Dermis blood vessel endothelial cell (primary cell): ENCODE results near the gene EVL. TPM values are rescaled to one million over a fixed set of nuclear protein-coding genes. Genes with fewer than 3 reads are reported as not detected.

Experiments used
- DNase-seq: peaks from one replicate; pipeline ENCODE4 v3.0.0; 2010
- total RNA-seq: library from RNA; depleted of rRNA; stranded (reverse); fragments of >200 nt; gene quantifications from 2 replicates; pipeline ENCODE4 v1.2.3, GENCODE V29; 2014

The EVL gene
- total RNA-seq, 1 donor from 2014 or later: 7.7 TPM

DNA sequence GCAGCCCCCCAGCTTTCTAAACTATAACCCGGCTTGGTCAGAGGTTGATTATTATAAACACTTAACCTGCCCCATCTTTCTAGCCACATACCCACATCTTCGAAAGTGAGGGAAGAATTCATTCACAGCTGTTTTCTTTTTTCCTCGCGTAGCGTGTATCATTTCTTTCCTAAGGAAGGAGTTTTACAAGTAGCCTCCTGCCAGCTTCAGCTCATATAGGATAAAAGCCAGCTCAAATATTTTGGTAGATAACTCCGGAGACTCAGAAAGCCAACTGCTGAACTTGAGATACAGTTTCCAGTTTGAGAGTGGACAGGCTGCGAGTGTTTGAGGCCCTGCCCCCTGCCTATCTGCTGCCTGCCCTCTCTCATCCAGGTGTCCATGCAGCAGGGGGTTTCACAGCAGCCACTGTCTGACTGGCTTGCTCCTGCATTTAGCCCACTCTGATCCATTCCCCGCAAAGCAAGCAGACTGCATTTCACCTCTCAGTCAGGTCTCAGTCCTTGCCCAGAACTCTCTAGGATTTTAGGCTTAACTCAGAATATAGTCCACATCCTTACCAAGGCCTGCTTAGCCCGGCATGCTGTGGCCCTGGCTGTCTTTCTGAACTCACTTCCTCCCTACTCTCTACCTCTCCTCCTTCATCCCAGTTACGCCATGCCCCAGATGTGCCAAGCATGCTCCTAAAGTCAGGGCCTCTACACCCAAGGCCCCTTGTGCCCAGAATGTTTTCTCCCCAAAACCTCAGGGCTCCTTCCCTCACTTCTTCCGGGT is 46.9 kb downstream of the EVL start:
- DNase-seq: no peak

GRCh38 chr14:100114109-100114765 is 49.0 kb downstream of the EVL start:
- DNase-seq: no peak

GRCh38 chr14:100115236-100115635 is 50.0 kb downstream of the EVL start:
- DNase-seq: no peak

GRCh38 chr14:100115726-100116125 is 50.5 kb downstream of the EVL start:
- DNase-seq: no peak

DNA sequence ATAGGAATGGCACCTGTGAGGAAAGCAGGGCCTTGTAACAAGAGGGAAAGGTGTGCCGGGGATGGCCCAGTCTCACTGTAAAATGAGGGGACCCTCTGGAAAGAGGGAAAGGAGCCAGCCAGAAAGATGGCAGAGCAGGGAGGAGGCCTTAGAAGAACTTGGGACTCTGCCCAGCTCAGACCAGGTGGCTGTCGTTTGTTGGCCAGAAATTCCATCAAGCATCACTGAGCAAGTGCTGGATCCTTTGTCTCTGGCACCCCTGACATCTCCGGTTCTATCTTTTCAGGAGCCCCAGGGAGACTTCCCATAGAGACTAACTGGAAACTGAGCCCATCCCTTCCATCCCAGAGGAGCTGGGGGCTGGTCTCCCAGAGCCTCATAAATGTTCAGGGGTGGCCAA is 50.9 kb downstream of the EVL start:
- no peak for DNase-seq

GRCh38 chr14:100117026-100117425 is 51.8 kb downstream of the EVL start:
- no peak for DNase-seq

- DNase-seq: no peak
These were observed 52.6 kb downstream of the EVL start for GRCh38 chr14:100117633-100118395.

DNA sequence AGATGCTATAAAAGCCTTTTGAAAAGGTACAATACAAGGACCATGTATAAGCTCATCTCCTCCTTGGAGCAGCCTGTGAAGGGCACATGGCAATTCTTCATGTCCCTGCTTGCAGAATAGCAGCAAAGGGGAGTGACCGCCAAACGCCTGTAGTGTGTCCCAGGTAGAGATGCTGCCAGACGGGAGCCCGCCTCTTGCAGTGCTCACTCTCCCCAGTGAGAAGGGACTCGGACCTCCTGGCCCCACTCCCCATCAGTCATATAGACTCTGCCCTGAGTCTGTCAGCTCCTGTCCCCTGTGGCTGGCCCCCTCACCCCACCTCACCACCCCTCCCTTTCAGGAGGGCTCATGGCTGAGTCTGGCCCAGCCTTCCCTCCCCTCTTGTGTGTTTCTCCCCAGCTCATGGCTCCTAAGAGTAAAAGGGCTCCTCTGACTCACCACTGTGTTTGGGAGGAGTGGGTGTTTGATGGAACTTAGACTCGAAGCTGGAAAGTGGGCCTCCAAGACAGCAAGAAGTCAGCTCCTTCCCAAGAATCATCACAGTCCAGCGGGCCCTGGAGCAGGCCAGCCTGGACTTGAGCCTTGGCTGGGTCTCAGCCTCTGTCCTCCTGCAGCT is 53.3 kb downstream of the EVL start:
- DNase-seq: no peak

- DNase-seq: no peak
These were observed 54.0 kb downstream of the EVL start for GRCh38 chr14:100119251-100119650.

GRCh38 chr14:100120522-100121269 is 55.5 kb downstream of the EVL start:
- DNase-seq: no peak

GRCh38 chr14:100121643-100122480 is 56.6 kb downstream of the EVL start:
- no peak for DNase-seq

GRCh38 chr14:100122481-100123223 is 57.4 kb downstream of the EVL start:
- DNase-seq: no peak

GRCh38 chr14:100123618-100124017 is 58.4 kb downstream of the EVL start:
- no peak for DNase-seq

DNA sequence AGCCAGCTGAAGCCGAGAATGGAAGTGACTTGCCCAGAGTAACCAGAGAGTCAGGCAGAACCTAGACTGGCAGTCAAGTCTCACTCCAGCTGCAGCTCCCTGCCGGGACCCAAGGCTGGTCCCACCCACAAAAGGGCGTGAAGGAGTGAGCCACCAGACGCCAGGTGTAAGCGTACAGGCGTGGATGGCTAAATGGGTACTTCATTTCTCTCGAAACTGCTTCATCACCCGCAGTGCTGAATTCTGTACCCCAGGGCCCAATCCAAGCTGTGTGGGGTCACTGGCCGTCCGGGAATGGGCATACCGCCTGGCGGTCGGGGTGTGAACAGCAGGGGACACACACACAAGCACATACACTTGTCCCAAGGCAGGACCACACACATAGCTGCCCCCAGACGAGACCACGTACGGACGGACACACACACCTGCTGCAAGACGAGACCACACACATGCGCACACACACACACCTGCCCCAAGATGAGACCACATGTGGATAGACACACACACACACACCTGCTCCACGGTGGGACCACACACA is 59.4 kb downstream of the EVL start:
- no peak for DNase-seq

GRCh38 chr14:100126401-100126800 is 61.2 kb downstream of the EVL start:
- no peak for DNase-seq

- DNase-seq: peak; percentile 44
These were observed 62.7 kb downstream of the EVL start for GRCh38 chr14:100127853-100128455.

- no peak for DNase-seq
These were observed 63.5 kb downstream of the EVL start for GRCh38 chr14:100128688-100129087.

DNA sequence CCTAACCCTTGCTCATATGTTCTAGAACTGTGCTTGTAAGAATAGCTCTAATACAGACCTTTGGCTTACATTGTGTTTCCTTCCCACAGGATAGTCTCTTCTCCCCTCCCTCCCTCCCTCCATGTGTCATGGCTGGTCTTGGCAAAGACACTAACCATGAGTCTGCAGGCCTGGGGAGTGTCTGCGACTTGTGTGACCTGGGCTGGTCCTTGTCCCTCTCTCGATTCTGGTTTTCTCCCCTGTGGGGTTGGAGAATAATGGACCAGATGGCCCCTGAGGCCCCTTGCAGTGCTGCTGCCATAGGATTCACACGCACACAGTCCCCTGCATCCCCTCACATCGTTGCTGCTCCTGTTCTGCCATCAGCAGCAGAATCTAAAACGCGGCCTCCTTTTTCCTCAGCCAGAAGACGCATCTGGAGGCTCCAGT is 64.0 kb downstream of the EVL start:
- DNase-seq: no peak

DNA sequence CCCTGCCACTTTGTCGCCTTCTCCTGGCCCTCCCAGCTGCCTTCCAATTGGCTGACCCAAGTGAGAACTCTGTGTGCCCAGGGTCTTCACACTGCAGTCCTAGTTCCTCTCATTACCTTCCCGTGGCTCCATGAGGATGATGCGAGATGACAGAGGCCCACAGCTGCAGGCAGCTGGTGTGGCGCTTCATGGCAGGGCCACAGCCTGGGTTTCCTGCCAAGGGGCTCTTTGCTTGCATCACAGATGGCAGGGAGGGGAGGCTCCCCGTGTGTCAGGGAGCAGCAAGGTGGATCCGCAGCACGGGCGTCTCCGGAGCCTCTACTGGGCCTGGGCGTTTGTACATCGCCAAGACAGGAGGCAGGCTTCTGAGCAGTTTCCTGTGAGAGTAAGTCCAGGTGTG is 65.3 kb downstream of the EVL start:
- DNase-seq: no peak

GRCh38 chr14:100131181-100131580 is 66.0 kb downstream of the EVL start:
- DNase-seq: no peak
